A549 (cell line): ENCODE results near the gene RHOT2. TPM values are rescaled to one million over a fixed set of nuclear protein-coding genes. Genes with fewer than 3 reads are reported as not detected.

Experiments
- ATAC-seq, 2 experiments: fragments of 200-7000 bp in 1 of 2; fragments of >200 bp in 1 of 2; cut with Nextera tagmentation in 1 of 2; cut with Tn5 transposase in 1 of 2; 3 replicates each; pipeline versions ENCODE4 v1.8.0 to v1.9.1; 2018 to 2020; ENCODE audit warnings: mild to moderate bottlenecking in 1 of 2, moderate library complexity in 1 of 2
- CTCF ChIA-PET: fragments of 300-600 bp; sonication (Branson Sonifier 250); formaldehyde crosslinking; extraction: SDS; loops from one replicate; lab custom pipeline; 2021; ENCODE audit warnings: antibody characterized with exemption, inconsistent platforms; lab: Yijun Ruan, JAX
- POLR2A ChIA-PET: fragments of 350-600 bp; formaldehyde crosslinking; extraction: SDS; loops from one replicate; lab custom pipeline; 2021; ENCODE audit warnings: antibody characterized with exemption, inconsistent platforms; lab: Yijun Ruan, JAX
- DNase-seq, 2 experiments: peaks; one replicate each; pipeline versions ENCODE4 v3.0.0 to v3.0.0-alpha.2; 2011 to 2016; ENCODE audit warnings: low read depth in 1 of 2, low spot score in 1 of 2
- FAIRE-seq: peaks from 2 replicates; lab custom pipeline; 2011; peaks lifted over from hg19 to GRCh38; lab: Jason Lieb, UNC
- H3K27ac ChIP-seq, 2 experiments: fragments of >200 bp; sonication (Bioruptor Twin); formaldehyde crosslinking; 3 replicates each; pipeline ENCODE4 v1.5.1; 2016 to 2017
- H3K4me1 ChIP-seq: fragments of >200 bp; sonication (Bioruptor Twin); formaldehyde crosslinking; 3 replicates; pipeline ENCODE4 v1.6.1; 2016
- H3K4me2 ChIP-seq: fragments of >200 bp; sonication (Bioruptor Twin); formaldehyde crosslinking; 3 replicates; pipeline ENCODE4 v1.6.1; 2016
- H3K4me3 ChIP-seq: fragments of >200 bp; sonication (Bioruptor Twin); formaldehyde crosslinking; 3 replicates; pipeline ENCODE4 v1.5.1; 2016
- H3K9me3 ChIP-seq: fragments of >200 bp; sonication (Bioruptor Twin); formaldehyde crosslinking; 3 replicates; pipeline ENCODE4 v1.6.1; 2016
- ATOH8 ChIP-seq: fragments of 250-450 bp; sonication (Bioruptor Pico); IDR thresholded peaks from 2 replicates; pipeline ENCODE4 v1.5.0; 2020; ENCODE audit warnings: low read depth, mild to moderate bottlenecking, moderate library complexity
- CEBPB ChIP-seq, 2 experiments: fragments of >200 bp in 1 of 2; sonication (Bioruptor Twin) in 1 of 2; formaldehyde crosslinking in 1 of 2; IDR thresholded peaks; 2 replicates each; pipeline ENCODE4 v1.6.1; 2012 to 2016
- CHD4 ChIP-seq: fragments of 200-600 bp; sonication (generic); IDR thresholded peaks from 2 replicates; pipeline ENCODE4 v1.6.1; 2016; ENCODE audit warnings: antibody characterized with exemption, mild to moderate bottlenecking, borderline replicate concordance
- E2F6 ChIP-seq: IDR thresholded peaks from 2 replicates; pipeline ENCODE4 v1.6.1; 2012; ENCODE audit warnings: low read depth, borderline replicate concordance
- EHMT2 ChIP-seq: fragments of 200-600 bp; sonication (generic); IDR thresholded peaks from 2 replicates; pipeline ENCODE4 v1.6.1; 2016; ENCODE audit warnings: antibody characterized with exemption, low read depth, mild to moderate bottlenecking, moderate library complexity
- FOSL2 ChIP-seq, 2 experiments: fragments of 450-650 bp in 1 of 2; fragments of >200 bp in 1 of 2; sonication (Bioruptor Twin) in 1 of 2; formaldehyde crosslinking; IDR thresholded peaks; 2 replicates each; pipeline versions ENCODE4 v1.5.0 to v1.6.1; 2016 to 2020; ENCODE audit warnings: mild to moderate bottlenecking in 1 of 2, moderate library complexity in 1 of 2
- HMGXB4 ChIP-seq: fragments of 250-450 bp; sonication (Bioruptor Pico); IDR thresholded peaks from 2 replicates; pipeline ENCODE4 v1.5.0; 2021; ENCODE audit warnings: mild to moderate bottlenecking, moderate library complexity, borderline replicate concordance
- JUN ChIP-seq, 2 experiments: fragments of >200 bp; sonication (Bioruptor Twin); formaldehyde crosslinking; IDR thresholded peaks; 2 replicates in 1 of 2; 3 replicates in 1 of 2; pipeline ENCODE4 v1.6.1; 2016 to 2017
- KDM5A ChIP-seq: fragments of 200-600 bp; sonication (generic); IDR thresholded peaks from 2 replicates; pipeline ENCODE4 v1.6.1; 2016; ENCODE audit warnings: antibody characterized with exemption, mild to moderate bottlenecking
- MAX ChIP-seq: IDR thresholded peaks from 2 replicates; pipeline ENCODE4 v1.6.1; 2012
- NFE2L2 ChIP-seq: fragments of 150-350 bp; conservative IDR thresholded peaks from 2 replicates; pipeline ENCODE4 v1.6.1; 2014; ENCODE audit warnings: low read length
- NPAS2 ChIP-seq: fragments of 250-450 bp; sonication (Bioruptor Pico); IDR thresholded peaks from 2 replicates; pipeline ENCODE4 v1.8.0; 2022; ENCODE audit warnings: mild to moderate bottlenecking, moderate library complexity, borderline replicate concordance
- REST ChIP-seq: fragments of 200-600 bp; sonication (generic); IDR thresholded peaks from 2 replicates; pipeline ENCODE4 v1.6.1; 2016; ENCODE audit warnings: antibody characterized with exemption, mild to moderate bottlenecking, moderate library complexity
- SREBF2 ChIP-seq: fragments of 450-650 bp; IDR thresholded peaks from 2 replicates; pipeline ENCODE4 v1.6.1; 2014; ENCODE audit warnings: mild to moderate bottlenecking, moderate library complexity
- WGBS: methylation state at CpG from one replicate; pipeline ENCODE4 v1.1.6; 2017; ENCODE audit errors: missing lambda C conversion rate; 5-methylcytosine and 5-hydroxymethylcytosine counted together
- polyA plus RNA-seq, 4 experiments: library from polyadenylated mRNA; depleted of rRNA in 3 of 4; stranded (reverse); fragments of >200 nt; fragmentation: RNase III in 1 of 4; extraction: RNeasy Plus Mini Kit Qiagen cat#74134 plus additional on column Dnase treatment in 1 of 4; gene quantifications; 2 replicates in 3 of 4; 3 replicates in 1 of 4; pipeline ENCODE4 v1.2.3, GENCODE V29; 2011 to 2017

RHOT2 gene
- polyA plus RNA-seq, 2 of the 4 experiments (the other 2 are of a cell fraction) = 38.0 to 83.1 TPM

- Histone ChIP-seq H3K4me2 (peak overlapping the region; percentile 97), H3K9me3 (no peaks in the 10 kb centered on the region), H3K4me1 (peaks cover 15% of the 10 kb centered on the region), H3K4me3 (no peak overlapping the region), H3K27ac (no peak overlapping the region)
- TF ChIP-seq FOSL2 (IDR thresholded peaks at IDR 0.05) = no peak
- no peak for TF ChIP-seq FOSL2 (CRISPR knock-in tag; IDR thresholded peaks at IDR 0.05)
- no peak for TF ChIP-seq CHD4
- no peak for TF ChIP-seq CEBPB (IDR thresholded peaks at IDR 0.05)
- TF ChIP-seq SREBF2 = no peak
- TF ChIP-seq KDM5A = no peak
- no peak for TF ChIP-seq HMGXB4 (CRISPR knock-in tag)
- no peak for TF ChIP-seq E2F6
- CTCF ChIA-PET = interaction anchor here (0.7 to 2.7 kb wide), 3 partner anchors 9 to 41 kb away, joined by 3 to 18 read pairs (median 3); no protein-coding TSS in a partner anchor
- no peak for ATAC-seq
- POLR2A ChIA-PET = interaction anchor here (0.6 kb wide), 1 partner anchor 15 kb away, joined by 3 read pairs; the partner anchor contains the start of gene JMJD8
- no peak for DNase-seq
- 88% methylated on average over 11 of the region's 13 CpGs for WGBS
- FAIRE-seq = no peak
Observed at GRCh38 chr16:669666-670065, 1.7 kb downstream of the RHOT2 start.

GRCh38 chr16:670485-671352 is 2.8 kb downstream of the RHOT2 start:
- Histone ChIP-seq H3K4me2 (no peak overlapping the region), H3K9me3 (no peaks in the 10 kb centered on the region), H3K27ac (no peak overlapping the region), H3K4me3 (no peak overlapping the region), H3K4me1 (peaks cover 25% of the 10 kb centered on the region)
- FAIRE-seq = no peak
- TF ChIP-seq NFE2L2 (no peak), MAX (no peak), JUN (IDR thresholded peaks at IDR 0.05) (no peak), REST (no peak), SREBF2 (no peak), EHMT2 (no peak), CHD4 (no peak), ATOH8 (CRISPR knock-in tag) (no peak), FOSL2 (IDR thresholded peaks at IDR 0.05) (no peak), FOSL2 (CRISPR knock-in tag; IDR thresholded peaks at IDR 0.05) (no peak), NPAS2 (no peak)
- no peak for DNase-seq
- POLR2A ChIA-PET = interaction anchor here (0.6 kb wide), 1 partner anchor 13 kb away, joined by 3 read pairs; the partner anchor contains the start of gene JMJD8
- ATAC-seq = no peak
- CTCF ChIA-PET = interaction anchor here (0.6 to 2.3 kb wide), 8 partner anchors 8 to 1470 kb away, joined by 3 to 8 read pairs (median 3); partner anchors contain the start of gene PIGQ
- WGBS = 91% methylated on average over 46 of the region's 52 CpGs
